GM21576 (cell line): ENCODE measurements around the gene FAH.
A peak's percentile ranks its signal among the peaks of the same experiment; 100 is the strongest.
"Not testable (repeated sequence)": the region's sequence is repeated elsewhere in the genome, so short reads cannot be mapped to it uniquely, and the experiment has no call there.

ENCODE experiments used
- ATAC-seq: cut with Tn5 transposase; IDR thresholded peaks from one replicate; pipeline ENCODE4 v1.9.1; 2021; ENCODE audit warnings: mild to moderate bottlenecking, moderate library complexity; ENCODE audit not compliant: unreplicated experiment

The FAH gene

DNA sequence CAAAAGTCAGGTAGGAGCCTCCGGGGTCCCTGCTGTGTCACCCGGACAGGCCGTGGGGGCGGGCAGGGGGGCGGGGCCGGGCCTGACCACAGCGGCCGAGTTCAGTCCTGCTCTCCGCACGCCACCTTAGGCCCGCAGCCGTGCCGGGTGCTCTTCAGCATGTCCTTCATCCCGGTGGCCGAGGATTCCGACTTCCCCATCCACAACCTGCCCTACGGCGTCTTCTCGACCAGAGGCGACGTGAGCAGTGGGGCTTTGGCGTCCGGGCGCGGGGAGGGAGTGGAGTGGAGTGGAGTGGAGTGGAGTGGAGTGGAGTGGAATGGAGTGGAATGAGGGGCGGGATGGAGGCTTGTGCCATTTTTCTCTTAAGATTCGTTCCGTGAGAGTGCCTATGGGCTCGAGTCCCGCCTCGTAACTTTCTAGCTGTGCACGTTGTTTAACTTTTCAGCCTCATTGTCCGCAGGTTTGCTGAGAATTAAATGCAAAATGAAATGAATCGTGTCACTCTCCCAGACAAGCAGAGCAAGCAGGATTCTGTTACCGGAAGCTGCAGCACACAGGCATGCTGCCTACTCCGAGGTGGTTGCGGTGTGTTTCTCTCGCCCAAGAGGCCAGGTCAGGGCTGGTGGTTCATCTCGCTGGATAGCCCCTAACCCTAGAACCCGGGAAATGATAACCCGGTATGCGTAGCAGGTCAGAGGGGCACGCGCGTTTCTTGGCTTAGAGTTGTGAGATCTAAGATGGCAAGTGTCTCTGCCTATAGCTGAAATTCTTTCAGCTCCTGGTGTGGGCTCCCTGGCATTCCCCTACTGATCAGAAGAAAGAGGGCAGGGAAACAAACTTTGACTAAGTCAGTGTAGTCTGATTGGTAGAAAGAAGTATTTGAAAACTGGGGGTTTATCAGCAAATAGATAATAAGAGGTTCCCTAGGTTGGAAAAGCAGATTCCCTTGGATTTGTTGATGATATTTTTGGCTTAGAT lies at the start of gene FAH:
Gene FAH (plus strand): TSS at position 104 of the 981 bp plus-strand sequence. CDS start 56 bp downstream, at position 160.
- peak; percentile 55 for ATAC-seq

DNA sequence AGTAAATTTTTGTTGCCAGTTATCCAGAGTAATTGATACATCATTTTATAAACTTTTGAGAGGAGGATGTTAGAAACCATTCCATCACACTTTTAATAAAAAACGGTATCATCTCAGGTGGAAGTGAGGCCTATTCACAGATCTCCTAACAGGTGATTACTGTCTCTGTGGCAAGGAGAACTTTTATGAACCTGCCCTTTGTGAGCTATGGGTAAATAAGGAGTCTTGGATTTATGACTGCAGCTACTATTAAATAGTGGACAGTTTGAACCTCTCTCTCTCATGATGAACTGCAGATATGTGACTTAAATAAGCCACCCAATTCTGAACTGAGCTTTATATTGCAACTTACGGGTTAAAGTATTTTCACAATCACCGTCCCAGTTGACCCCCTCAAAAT lies 47.6 kb upstream of the FAH start:
- ATAC-seq, result no peak

DNA sequence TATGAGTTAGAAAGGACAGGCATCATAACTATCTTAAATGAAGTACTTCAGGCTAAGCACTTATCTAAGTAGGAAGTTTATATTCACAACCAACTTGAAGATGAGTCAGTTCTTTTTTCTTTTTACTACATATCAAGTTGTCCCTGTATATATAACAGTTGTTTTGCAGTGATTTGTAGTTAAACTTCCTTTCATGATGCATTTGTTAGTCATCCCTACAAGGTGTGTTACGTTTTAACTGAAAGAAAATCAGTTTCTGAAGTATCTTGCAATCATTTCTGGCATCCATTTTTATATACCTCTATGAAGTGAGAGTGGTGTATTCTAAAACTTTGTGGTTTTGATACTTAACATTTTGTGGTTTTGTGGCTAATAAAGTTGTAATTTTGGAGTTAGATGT lies 47.2 kb upstream of the FAH start:
- no peak for ATAC-seq

DNA sequence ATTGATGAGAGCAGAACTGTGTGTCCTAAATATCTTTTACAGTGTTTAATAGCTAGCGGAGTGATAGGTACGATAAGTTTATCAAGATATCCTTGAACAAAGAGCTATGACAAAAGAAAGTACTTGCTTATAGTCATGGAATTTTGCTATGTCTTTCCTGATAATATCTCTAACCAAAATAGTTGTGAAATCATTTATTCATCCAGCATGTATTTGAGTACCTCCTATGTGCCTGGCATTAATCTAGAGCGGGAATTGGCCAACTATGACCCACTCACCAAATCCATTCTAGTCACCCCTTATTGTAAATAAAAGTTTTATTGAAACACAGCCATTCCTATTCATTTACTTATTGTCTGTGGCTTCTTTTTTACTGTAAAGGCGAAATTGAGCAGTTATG lies 46.7 kb upstream of the FAH start:
- no peak for ATAC-seq

DNA sequence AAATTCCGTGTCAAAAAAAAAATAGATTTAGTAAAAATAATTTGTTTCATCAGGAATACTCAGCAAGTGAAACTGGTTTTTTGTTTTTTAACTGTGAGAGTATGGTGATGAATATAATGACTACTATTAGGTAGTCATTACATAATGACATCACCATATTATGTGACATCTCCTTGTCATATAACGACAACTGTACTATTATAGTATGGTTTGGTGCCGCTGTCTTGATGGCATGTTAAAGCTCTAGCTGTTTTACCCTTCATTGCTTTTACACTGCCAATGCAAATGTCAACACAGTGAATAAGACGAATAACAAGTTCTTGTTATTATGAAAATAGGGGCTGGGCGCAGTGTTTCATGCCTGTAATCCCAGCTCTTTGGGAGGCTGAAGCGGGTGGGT lies 45.6 kb upstream of the FAH start:
- no peak for ATAC-seq

DNA sequence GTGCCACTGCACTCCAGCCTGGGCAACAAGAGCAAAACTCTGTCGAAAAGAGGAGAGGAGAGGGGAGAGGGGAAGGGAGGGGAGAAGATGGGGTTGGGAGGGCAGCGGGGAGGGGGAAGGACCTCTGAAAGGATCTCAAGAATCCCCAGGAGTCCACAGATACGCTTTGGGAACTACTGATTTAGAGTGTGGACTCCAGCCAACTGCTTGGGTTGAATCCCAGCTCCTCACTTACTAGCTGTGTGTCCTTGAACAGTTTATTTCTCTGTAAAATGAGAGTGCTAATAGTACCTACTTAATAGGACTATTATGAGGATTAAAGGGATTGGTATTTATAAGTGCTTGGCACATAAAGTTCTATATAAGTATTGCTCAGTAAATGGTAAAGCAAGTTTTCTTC lies 45.0 kb upstream of the FAH start:
- ATAC-seq, result no peak

DNA sequence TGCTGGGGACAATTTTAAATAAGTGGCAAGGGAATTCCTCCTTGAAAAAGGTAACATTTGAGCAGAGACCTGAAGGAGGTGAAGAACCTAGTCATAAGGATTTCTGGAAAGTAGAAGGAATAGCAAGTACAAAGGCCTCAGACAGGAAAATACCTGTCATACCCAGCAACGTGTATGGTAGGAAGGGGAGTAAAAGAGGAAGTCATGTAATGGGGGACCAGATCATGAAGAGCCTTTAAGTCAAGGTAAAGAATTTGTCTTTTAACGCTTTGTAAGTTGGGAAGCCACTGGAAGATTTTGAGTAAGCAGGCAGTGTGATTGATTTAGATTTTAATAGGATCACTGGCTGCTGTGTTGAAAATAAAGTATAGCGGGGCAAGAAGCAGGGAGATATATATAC lies 43.4 kb upstream of the FAH start:
- ATAC-seq, result no peak

DNA sequence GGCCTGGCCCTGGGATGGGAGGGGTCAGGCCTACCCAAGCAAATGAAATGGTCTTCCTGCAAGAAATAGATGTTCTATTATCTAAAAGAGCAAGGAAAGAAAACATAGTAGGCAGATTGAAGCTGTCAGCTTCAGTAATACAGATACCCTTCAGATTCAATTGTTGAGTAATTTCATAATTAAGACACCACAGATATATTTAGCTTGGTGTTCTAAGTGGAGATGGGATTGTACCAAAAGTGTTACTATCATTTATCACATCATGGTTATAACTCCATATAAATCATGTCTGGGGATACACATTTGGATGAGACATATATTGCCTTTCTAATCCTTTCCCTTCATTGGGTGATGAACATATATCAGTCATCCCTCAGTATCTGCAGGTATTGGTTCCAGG lies 41.9 kb upstream of the FAH start:
- ATAC-seq, result no peak

DNA sequence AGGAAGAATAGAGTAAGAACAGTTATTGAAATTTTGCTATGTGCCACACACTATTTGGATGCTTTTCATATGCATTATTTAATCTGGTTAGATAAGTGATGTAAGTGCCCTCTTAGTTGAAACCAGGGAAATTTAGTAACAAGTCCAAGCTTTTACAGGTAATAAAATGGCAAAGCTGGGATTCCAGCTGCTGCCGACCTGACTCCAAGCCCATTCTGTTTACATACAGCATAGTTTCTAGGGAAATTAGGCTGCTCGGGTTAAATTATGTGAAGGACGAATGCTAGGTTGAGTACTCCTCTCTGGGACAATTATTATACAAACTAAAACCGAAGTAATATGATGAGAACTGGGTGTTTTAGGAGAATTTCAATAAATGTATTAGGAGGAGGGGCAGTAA lies 38.7 kb upstream of the FAH start:
- ATAC-seq, result no peak

DNA sequence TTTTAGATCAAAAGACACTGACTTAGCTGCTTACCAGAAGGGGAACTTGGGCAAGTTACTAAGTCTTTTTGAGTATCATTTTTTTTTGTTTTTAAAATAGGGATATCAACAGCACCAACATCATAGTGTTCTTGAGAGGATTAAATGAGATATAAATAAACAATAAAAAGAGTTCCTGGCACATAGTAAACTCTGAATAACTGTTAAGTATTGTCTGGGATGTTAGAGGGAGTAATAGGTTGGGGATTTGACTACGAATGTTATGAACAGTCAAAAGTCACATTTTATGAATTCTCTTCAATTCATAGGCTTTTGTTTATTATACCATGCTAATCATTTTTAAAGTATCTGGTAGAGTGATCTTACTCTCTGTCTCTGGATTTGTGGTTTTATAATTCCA lies 37.8 kb upstream of the FAH start:
- ATAC-seq, result no peak

DNA sequence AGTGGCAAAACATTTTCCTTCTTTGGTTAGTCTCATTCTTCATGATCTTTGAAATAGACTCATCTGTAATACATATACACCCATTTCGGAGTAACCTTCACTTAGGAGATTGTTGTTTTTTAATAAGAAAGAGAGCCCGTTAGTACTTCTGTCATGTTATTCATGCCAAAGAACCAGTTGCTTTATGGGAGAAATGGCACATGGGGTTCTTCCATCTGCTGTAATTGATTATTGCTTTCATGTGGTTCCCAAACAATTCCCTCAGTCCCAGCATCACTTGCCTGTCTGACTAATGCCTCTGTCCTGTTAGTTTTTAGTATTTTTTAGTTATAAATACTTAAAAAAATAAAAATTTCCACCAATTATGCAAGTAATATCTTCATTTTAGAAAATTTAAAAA lies 33.8 kb upstream of the FAH start:
- no peak for ATAC-seq

DNA sequence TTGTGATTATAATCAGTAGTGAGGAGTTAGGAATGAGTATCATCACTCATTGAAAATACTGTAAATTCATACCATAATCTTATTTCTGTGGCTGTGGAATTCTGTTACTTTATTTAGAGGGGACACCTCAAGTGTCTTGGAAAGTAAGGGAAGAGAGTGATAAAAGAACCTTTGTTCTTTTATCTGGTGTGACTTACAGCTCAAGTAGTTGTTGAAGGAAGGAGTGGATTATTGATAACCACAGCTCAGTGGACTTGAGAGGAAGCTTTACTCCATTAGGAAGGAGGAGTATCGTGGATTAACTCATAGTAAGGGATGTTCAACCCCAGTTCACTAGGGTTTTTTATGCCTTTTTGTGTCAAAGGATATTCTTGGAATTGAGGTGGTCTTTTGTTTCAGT lies 32.2 kb upstream of the FAH start:
- ATAC-seq, result no peak

DNA sequence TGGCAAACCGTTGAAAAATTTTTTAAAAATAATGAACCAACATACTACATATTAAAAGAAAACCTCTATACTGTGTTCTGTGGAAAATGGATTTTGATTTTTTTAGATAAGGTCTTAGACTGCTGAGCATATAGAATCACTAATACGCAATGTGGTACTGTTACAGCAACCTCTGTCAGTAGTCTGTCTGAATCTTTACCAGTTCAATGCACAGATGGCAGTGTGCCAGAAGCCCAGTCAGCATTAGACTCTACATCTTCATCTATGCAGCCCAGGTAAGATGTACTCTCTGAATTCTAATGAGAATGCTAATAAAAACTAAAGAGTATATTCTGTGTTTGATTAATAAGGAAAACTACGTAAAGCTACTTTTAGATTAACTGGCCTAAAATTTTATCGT lies 31.3 kb upstream of the FAH start:
- no peak for ATAC-seq

DNA sequence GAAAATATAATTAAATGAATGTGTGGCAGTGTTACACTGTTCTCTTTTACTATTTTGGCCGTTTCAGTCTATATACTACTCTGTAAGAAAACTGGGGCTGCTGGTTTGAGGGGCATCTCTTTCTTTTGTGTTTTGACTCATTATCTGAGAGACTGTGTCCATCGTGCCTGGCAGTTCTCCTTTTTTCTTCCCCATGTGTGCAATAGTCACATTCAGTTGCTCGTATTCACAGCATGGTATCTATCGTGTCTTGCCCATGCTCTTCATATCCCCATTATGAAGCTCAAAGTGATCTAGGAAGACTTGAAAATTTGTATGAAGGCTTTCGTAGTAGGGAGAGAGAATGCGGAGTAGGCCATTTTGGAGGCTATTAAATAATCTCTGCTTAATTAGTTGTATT lies 29.8 kb upstream of the FAH start:
- no peak for ATAC-seq

DNA sequence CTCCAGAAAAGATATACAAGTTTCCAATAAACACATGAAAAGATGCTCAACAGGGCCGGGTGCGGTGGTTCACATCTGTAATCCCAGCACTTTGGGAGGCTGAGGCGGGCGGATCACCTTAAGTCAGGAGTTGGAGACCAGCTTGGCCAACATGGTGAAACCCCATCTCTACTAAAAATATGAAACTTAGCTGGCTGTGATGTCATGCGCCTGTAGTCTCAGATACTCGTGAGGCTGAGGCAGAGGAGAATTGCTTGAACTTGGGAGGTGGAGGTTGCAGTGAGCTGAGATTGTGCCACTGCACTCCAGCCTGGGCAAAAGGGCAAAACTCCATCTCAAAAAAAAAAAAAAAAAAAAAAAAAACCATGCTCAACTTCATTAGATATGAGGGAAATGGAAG lies 25.5 kb upstream of the FAH start:
- ATAC-seq, result not testable (repeated sequence)

DNA sequence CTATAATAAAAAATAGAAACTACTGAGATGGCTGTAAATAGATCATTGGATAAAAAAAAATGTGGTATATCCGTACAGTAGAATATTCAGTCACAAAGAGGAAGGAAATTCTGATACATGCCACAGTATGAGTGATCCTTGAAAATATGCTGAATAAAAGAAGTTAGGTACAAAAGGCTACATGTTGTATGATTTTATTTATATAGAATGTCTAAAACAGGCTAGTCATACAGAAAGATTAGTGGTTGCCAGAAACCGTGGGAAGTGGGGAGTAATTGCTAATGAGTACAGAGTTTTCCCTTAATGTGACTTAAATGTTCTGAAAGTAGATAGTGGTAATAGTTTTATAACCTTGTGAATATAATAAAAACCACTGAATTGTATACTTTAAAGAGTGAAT lies 24.9 kb upstream of the FAH start:
- no peak for ATAC-seq

DNA sequence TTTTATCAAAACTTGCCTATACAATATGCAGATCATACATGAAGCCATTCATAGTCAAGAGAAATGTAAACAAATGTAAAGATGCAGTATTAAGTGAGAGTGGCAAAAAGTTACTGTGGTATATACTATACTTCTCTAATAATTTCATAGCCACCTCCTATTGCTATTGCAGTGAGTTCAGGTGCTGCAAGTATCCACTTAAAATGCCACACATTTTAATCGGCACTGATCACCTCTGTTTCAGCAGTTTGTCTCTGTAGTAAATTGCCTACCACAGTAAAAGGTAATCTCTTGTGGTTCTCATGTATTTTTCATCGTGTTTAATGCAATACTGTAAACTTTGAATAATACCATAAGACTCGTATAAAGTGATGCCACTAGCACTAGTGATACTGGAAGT lies 20.4 kb upstream of the FAH start:
- ATAC-seq, result no peak

DNA sequence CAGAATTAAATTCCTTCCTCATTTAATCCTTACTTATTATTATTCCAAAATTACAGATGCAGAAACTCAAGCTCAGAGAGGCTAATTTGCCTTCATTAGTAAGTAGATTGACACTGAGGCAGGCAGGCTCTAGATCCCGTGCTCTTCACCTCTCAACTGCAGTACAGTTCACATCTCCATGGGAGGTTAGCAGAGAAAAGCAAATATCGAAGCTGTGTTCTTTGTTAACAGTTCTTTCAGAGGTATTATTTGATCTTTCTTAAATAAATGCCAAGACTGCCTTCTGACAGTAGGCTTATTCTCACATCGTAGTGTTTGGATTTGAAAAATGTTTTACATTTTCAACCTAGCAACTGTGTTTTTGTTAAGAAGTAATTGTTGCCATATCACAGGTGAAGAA lies 15.9 kb upstream of the FAH start:
- no peak for ATAC-seq

DNA sequence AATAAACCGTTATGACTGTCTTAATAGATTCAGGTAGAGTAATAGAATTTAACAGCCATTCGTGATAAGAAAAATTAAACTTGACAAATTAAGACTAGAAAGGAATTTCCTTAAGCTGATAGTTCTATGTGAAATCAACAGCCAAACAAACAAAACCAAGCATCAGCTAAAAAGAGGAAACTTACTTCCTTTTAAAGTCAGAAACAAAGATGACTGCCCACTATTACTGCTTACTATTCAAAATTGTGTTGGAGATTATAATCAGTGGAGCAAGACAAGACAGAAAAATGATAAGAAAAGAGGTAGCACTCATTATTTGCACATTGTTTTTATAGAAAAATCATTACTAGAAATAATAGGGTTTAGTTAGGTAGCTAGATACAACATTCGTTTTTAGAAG lies 13.8 kb upstream of the FAH start:
- ATAC-seq, result no peak

DNA sequence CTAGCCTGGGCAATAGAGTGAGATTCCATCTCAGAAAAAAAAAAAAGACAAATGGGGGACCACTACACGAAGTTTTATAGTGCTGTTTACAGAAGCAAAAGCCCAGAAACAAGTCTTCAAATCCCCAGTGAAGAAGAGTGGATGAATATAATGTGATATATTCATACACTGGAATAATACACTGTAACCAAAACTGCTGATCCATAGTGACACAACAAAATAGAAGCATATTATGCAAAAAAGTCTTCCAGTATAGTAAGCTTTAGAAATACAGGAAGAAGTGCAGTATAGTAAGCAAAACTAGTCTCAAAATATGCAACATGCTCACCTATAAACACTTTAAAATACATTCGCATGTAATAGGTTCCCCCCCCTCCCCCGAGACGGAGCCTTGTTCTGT lies 11.9 kb upstream of the FAH start:
- ATAC-seq, result no peak

DNA sequence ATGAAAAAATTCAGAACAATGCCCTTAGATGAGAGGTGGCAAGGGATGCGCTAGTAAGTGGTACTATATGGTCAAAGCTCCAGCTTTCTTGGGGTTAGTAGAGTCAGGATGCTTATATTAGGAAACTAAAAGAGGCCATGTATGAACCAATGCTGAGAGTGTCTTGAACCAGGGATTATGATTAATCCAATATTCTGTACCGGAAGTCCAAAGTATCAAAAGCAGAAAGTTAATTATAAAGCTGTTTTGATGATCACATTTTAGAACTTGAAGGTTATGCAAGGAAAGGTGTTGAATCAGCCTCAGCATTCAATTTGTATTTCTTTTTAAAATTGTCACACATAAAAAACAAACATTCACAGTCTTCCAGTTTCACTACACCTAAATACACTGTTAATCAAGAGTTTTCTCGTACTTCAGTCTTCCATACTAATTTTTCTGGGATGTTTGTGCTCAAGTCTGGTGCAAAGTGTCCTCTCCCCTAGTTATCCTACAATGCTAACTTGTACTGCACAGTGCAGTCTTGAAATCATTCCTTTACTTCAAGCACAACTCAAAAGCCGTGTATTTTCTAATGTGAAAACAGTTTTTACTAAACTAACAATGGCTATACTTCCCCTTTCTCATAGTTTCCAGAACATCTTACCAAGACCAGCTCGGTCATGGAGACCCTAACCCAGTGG lies 10.7 kb upstream of the FAH start:
- ATAC-seq, result no peak

DNA sequence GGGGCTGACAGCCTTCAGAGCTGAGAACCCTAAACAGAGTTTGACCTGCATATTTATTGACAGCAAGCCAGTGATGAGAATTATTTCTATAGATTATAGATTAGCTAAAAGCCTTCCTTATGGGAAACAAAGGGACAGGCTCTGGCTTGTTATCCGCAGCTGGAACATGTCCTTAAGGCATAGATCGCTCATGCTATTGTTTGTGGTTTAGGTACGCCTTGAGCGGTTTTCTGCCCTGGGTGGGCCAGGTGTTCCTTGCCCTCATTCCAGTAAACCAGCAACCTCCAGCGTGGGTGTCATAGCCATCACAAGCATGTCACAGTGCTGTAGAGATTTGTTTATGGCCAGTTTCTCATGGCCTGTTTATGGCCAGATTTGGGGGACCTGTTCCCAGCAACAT lies 10.2 kb upstream of the FAH start:
- no peak for ATAC-seq
